ENCODE data around the gene EFNB3. TPM values are rescaled to one million over a fixed set of nuclear protein-coding genes. Genes with fewer than 3 reads are reported as not detected.

Gene EFNB3
- total RNA-seq, 2 experiments from 2014 or later = 0.15 TPM; not detected in 1

DNA sequence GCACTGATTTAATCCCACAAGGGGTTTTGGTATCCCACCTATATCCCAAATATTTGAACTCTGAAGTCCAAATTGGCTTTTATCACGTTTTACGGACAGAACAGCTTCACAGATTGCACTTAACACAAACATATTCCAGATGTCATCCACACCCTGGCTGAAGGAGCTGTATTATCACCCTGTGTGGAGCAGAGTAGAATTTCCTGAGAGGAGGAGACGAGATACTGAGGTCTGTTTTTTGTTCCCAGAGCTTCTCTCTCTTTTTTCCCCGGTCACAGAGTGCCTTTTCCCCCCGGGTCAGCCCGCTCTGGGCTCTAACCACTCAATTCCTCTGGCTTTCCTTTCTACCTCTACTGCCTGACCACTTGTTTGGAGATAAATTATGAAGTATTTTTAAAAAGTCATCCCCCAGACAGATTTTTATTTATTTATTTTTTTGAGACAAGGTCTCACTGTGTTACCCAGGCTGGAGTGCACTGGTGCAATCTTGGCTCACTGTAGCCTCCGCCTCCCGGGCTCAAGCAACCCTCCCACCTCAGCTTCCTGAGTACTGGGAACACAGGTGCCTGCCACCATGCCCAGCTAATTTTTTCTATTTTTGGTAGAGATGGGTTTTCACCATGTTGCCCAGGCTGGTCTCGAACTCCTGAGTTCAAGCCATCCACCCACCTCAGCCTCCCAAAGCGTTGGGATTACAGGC is 43.2 kb downstream of the EFNB3 start:
- Histone ChIP-seq H4K20me1 (ENCODE audit: insufficient read depth, low read length) (no peaks in the 10 kb centered on the region), H3K9me3 (ENCODE audit: low read length) (no peaks in the 10 kb centered on the region), H3K27ac (ENCODE audit: low read depth, low read length, poor library complexity, severe bottlenecking) (no peak overlapping the region), H3K4me3 (ENCODE audit: low read depth, low read length, poor library complexity, severe bottlenecking) (no peak overlapping the region), H3K36me3 (ENCODE audit: insufficient read depth, low read length) (no peaks in the 10 kb centered on the region), H3K4me2 (ENCODE audit: low read length) (no peak overlapping the region), H2AFZ (ENCODE audit: low read length) (no peak overlapping the region), H3K4me1 (ENCODE audit: insufficient read depth, low read length, poor library complexity, severe bottlenecking) (no peaks in the 10 kb centered on the region), H3K9me2 (ENCODE audit: insufficient read depth, low read length) (no peaks in the 10 kb centered on the region), H3K79me2 (ENCODE audit: insufficient read depth, low read depth, low read length) (no peaks in the 10 kb centered on the region)
- intact Hi-C loops (cut with micrococcal nuclease; ENCODE audit: unreplicated experiment) = loop anchor here (10.0 kb wide), 1 partner anchor 67 kb away; no protein-coding TSS in a partner anchor
- ChIA-PET CTCF (ENCODE audit: unreplicated experiment) (interaction anchor here (0.6 kb wide), 1 partner anchor 16 kb away, joined by 3 read pairs; no protein-coding TSS in a partner anchor), POLR2A (no interaction called here)
- TF ChIP-seq, protein P1, sequence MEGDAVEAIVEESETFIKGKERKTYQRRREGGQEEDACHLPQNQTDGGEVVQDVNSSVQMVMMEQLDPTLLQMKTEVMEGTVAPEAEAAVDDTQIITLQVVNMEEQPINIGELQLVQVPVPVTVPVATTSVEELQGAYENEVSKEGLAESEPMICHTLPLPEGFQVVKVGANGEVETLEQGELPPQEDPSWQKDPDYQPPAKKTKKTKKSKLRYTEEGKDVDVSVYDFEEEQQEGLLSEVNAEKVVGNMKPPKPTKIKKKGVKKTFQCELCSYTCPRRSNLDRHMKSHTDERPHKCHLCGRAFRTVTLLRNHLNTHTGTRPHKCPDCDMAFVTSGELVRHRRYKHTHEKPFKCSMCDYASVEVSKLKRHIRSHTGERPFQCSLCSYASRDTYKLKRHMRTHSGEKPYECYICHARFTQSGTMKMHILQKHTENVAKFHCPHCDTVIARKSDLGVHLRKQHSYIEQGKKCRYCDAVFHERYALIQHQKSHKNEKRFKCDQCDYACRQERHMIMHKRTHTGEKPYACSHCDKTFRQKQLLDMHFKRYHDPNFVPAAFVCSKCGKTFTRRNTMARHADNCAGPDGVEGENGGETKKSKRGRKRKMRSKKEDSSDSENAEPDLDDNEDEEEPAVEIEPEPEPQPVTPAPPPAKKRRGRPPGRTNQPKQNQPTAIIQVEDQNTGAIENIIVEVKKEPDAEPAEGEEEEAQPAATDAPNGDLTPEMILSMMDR (conservative IDR thresholded peaks at IDR 0.05; ENCODE audit: low read length) = no peak
- no peak for TF ChIP-seq EZH2phosphoT487 (IDR thresholded peaks at IDR 0.05; ENCODE audit: borderline replicate concordance, low read depth, low read length)
- BruUV-seq (replicated peaks) = no TSS peak
- DNase-seq (ENCODE audit: low spot score) = no peak

DNA sequence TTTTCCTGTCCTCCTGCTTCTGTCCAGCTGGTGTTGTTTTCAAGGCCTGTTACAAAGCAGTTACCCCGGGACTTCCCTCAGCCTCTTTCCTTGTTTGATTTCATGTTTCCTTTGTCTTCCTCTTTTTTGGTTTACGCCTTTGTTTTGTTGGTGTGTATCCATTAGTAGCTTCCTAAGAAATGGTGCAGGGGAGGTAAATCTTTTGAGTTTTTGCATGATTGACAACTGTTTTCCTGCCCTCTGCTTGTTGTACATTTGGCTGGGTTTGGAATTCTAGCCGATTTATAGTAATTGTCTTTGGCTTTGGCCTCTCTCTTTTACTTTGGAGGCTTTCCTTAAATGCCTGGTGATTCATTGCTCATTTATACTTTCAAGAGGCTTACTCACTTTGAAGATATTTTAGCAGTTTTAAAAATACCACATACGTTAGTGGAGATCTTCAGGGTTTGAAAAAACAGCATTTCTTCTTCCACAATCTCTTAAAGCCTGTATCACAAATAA is 45.4 kb downstream of the EFNB3 start:
- Histone ChIP-seq H3K4me2 (ENCODE audit: low read length) (no peak overlapping the region), H3K9me2 (ENCODE audit: insufficient read depth, low read length) (no peaks in the 10 kb centered on the region), H3K4me3 (ENCODE audit: low read depth, low read length, poor library complexity, severe bottlenecking) (no peak overlapping the region), H3K27ac (ENCODE audit: low read depth, low read length, poor library complexity, severe bottlenecking) (no peak overlapping the region), H3K4me1 (ENCODE audit: insufficient read depth, low read length, poor library complexity, severe bottlenecking) (no peaks in the 10 kb centered on the region), H3K9me3 (ENCODE audit: low read length) (no peaks in the 10 kb centered on the region), H4K20me1 (ENCODE audit: insufficient read depth, low read length) (no peaks in the 10 kb centered on the region), H2AFZ (ENCODE audit: low read length) (no peak overlapping the region), H3K36me3 (ENCODE audit: insufficient read depth, low read length) (no peaks in the 10 kb centered on the region), H3K79me2 (ENCODE audit: insufficient read depth, low read depth, low read length) (no peaks in the 10 kb centered on the region)
- intact Hi-C loops (cut with micrococcal nuclease; ENCODE audit: unreplicated experiment) = no loop called here
- no peak for DNase-seq (ENCODE audit: low spot score)
- BruUV-seq (replicated peaks) = no TSS peak
- POLR2A ChIA-PET = interaction anchor here (0.6 kb wide), 1 partner anchor 15 kb away, joined by 3 read pairs; no protein-coding TSS in a partner anchor
- TF ChIP-seq EZH2phosphoT487 (IDR thresholded peaks at IDR 0.05; ENCODE audit: borderline replicate concordance, low read depth, low read length) = no peak
- TF ChIP-seq, protein P1 (conservative IDR thresholded peaks at IDR 0.05; ENCODE audit: low read length) = no peak
- CTCF ChIA-PET (ENCODE audit: unreplicated experiment) = no interaction called here

DNA sequence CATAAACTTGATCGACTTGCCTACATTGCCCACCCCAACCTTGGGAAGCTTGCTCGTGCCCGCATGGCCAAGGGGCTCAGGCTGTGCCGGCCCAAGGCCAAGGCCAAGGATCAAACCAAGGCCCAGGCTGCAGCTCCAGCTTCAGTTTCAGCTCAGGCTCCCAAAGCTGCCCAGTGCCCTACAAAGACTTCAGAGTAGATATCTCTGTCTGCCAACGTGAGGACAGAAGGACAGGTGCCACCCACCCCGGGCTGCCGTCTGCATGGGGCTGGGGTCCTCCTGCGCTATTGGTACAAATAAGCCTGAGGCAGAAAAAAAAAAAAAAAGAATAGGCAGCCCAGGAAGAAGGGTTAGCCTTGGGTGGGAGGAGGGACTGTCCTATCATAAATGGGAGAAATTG is 49.7 kb downstream of the EFNB3 start:
- Histone ChIP-seq H3K4me3 (ENCODE audit: low read depth, low read length, poor library complexity, severe bottlenecking) (no peak overlapping the region), H3K79me2 (ENCODE audit: insufficient read depth, low read depth, low read length) (no peaks in the 10 kb centered on the region), H3K27ac (ENCODE audit: low read depth, low read length, poor library complexity, severe bottlenecking) (no peak overlapping the region), H2AFZ (ENCODE audit: low read length) (no peak overlapping the region), H3K4me2 (ENCODE audit: low read length) (no peak overlapping the region), H3K36me3 (ENCODE audit: insufficient read depth, low read length) (no peaks in the 10 kb centered on the region), H3K9me2 (ENCODE audit: insufficient read depth, low read length) (no peaks in the 10 kb centered on the region), H3K4me1 (ENCODE audit: insufficient read depth, low read length, poor library complexity, severe bottlenecking) (no peaks in the 10 kb centered on the region), H4K20me1 (ENCODE audit: insufficient read depth, low read length) (no peaks in the 10 kb centered on the region), H3K9me3 (ENCODE audit: low read length) (no peaks in the 10 kb centered on the region)
- no TSS peak for BruUV-seq (replicated peaks)
- intact Hi-C loops (cut with micrococcal nuclease; ENCODE audit: unreplicated experiment) = no loop called here
- no peak for DNase-seq (ENCODE audit: low spot score)
- CTCF ChIA-PET (ENCODE audit: unreplicated experiment) = no interaction called here
- TF ChIP-seq, protein P1 (conservative IDR thresholded peaks at IDR 0.05; ENCODE audit: low read length) = no peak
- no peak for TF ChIP-seq EZH2phosphoT487 (IDR thresholded peaks at IDR 0.05; ENCODE audit: borderline replicate concordance, low read depth, low read length)
- POLR2A ChIA-PET = interaction anchor here (0.7 kb wide), 1 partner anchor 536 kb away, joined by 4 read pairs; no protein-coding TSS in a partner anchor

All from OCI-LY7 (cell line).